ENCODE measurements around the gene TGIF1. TPM values are rescaled to one million over a fixed set of nuclear protein-coding genes. Genes with fewer than 3 reads are reported as not detected.

The TGIF1 gene
- total RNA-seq: 10 to 100 TPM; 37.1 to 67.2 (median 59.1) TPM
- long read RNA-seq, donor 1, transcript TGIF1-202 (3 exons, 2,076 nt): major isoform, 11 of 18 reads
- long read RNA-seq, donor 1, partial matches to known transcripts: 0 of 18 reads
- long read RNA-seq, donor 1, other reads (novel, unspliced or antisense): 2 of 18 reads
- long read RNA-seq, donor 2, transcript TGIF1-202 (3 exons, 2,076 nt): major isoform, 26 of 38 reads
- long read RNA-seq, donor 2, partial matches to known transcripts: 1 of 38 reads
- long read RNA-seq, donor 2, other reads (novel, unspliced or antisense): 4 of 38 reads

- peaks cover 12% of the 10 kb centered on the region for H3K4me1 ChIP-seq (ENCODE audit: low read depth)
- peak; percentile 89 to 91 (median 90) for DNase-seq
- no peaks in the 10 kb centered on the region for H3K36me3 ChIP-seq (ENCODE audit: low read depth)
- no peaks in the 10 kb centered on the region for H3K9me3 ChIP-seq
- TF ChIP-seq CTCF (IDR thresholded peaks at IDR 0.05): no peak
- peak; percentile 45 for ATAC-seq
- peak within 1 kb of the TSS; percentile 85 for H3K4me3 ChIP-seq
- intact Hi-C loops (cut with DNase I, micrococcal nuclease): loop anchor here (5.0 to 10.0 kb wide), 2 partner anchors 147 to 215 kb away; no protein-coding TSS in a partner anchor
Observed at GRCh38 chr18:3450012-3450798, at the start of gene TGIF1. TGIF1 (plus strand) TSS chr18:3450172; CDS start chr18:3450490, 318 bp downstream.

- Histone ChIP-seq H3K4me3 (no peak overlapping the region), H3K4me1 (ENCODE audit: low read depth) (no peaks in the 10 kb centered on the region), H3K36me3 (ENCODE audit: low read depth) (no peaks in the 10 kb centered on the region), H3K9me3 (no peaks in the 10 kb centered on the region)
- ATAC-seq: no peak
- intact Hi-C loops (cut with DNase I, micrococcal nuclease): no loop called here
- DNase-seq: no peak
- no peak for TF ChIP-seq CTCF (IDR thresholded peaks at IDR 0.05)
Observed at GRCh38 chr18:3400567-3401296, 49.2 kb upstream of the TGIF1 start.

- no peak overlapping the region for H3K4me3 ChIP-seq
- DNase-seq (no peak), ATAC-seq (peak; percentile 32)
- TF ChIP-seq CTCF (IDR thresholded peaks at IDR 0.05): no peak
- H3K36me3 ChIP-seq (ENCODE audit: low read depth): no peaks in the 10 kb centered on the region
- intact Hi-C loops (cut with DNase I, micrococcal nuclease): no loop called here
- H3K4me1 ChIP-seq (ENCODE audit: low read depth): no peaks in the 10 kb centered on the region
- no peaks in the 10 kb centered on the region for H3K9me3 ChIP-seq
Observed at GRCh38 chr18:3401669-3402620, 48.0 kb upstream of the TGIF1 start.

- H3K4me3 ChIP-seq: no peak overlapping the region
- H3K4me1 ChIP-seq (ENCODE audit: low read depth): no peaks in the 10 kb centered on the region
- intact Hi-C loops (cut with DNase I, micrococcal nuclease): no loop called here
- no peaks in the 10 kb centered on the region for H3K36me3 ChIP-seq (ENCODE audit: low read depth)
- H3K9me3 ChIP-seq: no peaks in the 10 kb centered on the region
- no peak for TF ChIP-seq CTCF (IDR thresholded peaks at IDR 0.05)
- no peak for DNase-seq
- ATAC-seq: peak; percentile 26
Observed at GRCh38 chr18:3402982-3403451, 47.0 kb upstream of the TGIF1 start.

- TF ChIP-seq CTCF (IDR thresholded peaks at IDR 0.05): no peak
- no peak overlapping the region for H3K4me3 ChIP-seq
- DNase-seq: no peak
- intact Hi-C loops (cut with DNase I, micrococcal nuclease): no loop called here
- no peaks in the 10 kb centered on the region for H3K4me1 ChIP-seq (ENCODE audit: low read depth)
- ATAC-seq: no peak
- no peaks in the 10 kb centered on the region for H3K36me3 ChIP-seq (ENCODE audit: low read depth)
- H3K9me3 ChIP-seq: no peaks in the 10 kb centered on the region
Observed at GRCh38 chr18:3405713-3406112, 44.3 kb upstream of the TGIF1 start.

All from mucosa of descending colon (tissue), 3 donors.